PFSK-1 (cell line): ENCODE data around the gene CD28.

Experiments used
- POLR2AphosphoS5 ChIP-seq: IDR thresholded peaks from 2 replicates; pipeline ENCODE4 v1.6.1; 2012; ENCODE audit warnings: low read depth, mild to moderate bottlenecking, control low read depth, low read length, moderate library complexity
- TAF1 ChIP-seq: IDR thresholded peaks from 2 replicates; pipeline ENCODE4 v1.6.1; 2012; ENCODE audit warnings: low read length, control low read depth, borderline replicate concordance; ENCODE audit not compliant: insufficient read depth
- TF ChIP-seq, protein P1 (sequence below), 2 experiments: IDR thresholded peaks; 2 replicates each; pipeline versions ENCODE4 v1.6.1 to v1.8.0; 2011 to 2012; ENCODE audit warnings: low read depth in 2 of 2, low read length in 2 of 2, control low read depth in 1 of 2, inconsistent platforms in 1 of 2, mild to moderate bottlenecking in 1 of 2, moderate library complexity in 1 of 2; ENCODE audit not compliant: insufficient read depth in 1 of 2

DNA sequence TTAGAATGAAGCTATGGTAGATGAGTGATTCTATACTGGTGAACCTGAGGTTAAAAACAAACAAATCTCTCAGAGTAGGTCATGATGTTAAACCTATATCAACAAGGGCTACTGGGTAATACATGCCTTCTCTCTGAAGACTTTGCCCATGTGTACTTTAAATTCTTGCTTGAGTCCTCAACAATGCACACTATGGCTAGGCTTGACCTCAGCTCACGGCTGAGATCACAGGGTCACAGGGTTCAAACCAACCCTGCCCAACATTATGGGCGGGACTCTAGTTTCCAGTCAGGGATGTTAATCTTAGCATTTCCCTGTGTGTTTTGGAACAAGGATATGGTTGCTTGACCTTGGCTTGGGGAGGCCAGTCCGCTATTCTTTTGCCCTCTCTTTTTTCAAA, 7.7 kb downstream of the CD28 start:
- no peak for TF ChIP-seq POLR2AphosphoS5
- no peak for TF ChIP-seq TAF1
- TF ChIP-seq, protein P1, sequence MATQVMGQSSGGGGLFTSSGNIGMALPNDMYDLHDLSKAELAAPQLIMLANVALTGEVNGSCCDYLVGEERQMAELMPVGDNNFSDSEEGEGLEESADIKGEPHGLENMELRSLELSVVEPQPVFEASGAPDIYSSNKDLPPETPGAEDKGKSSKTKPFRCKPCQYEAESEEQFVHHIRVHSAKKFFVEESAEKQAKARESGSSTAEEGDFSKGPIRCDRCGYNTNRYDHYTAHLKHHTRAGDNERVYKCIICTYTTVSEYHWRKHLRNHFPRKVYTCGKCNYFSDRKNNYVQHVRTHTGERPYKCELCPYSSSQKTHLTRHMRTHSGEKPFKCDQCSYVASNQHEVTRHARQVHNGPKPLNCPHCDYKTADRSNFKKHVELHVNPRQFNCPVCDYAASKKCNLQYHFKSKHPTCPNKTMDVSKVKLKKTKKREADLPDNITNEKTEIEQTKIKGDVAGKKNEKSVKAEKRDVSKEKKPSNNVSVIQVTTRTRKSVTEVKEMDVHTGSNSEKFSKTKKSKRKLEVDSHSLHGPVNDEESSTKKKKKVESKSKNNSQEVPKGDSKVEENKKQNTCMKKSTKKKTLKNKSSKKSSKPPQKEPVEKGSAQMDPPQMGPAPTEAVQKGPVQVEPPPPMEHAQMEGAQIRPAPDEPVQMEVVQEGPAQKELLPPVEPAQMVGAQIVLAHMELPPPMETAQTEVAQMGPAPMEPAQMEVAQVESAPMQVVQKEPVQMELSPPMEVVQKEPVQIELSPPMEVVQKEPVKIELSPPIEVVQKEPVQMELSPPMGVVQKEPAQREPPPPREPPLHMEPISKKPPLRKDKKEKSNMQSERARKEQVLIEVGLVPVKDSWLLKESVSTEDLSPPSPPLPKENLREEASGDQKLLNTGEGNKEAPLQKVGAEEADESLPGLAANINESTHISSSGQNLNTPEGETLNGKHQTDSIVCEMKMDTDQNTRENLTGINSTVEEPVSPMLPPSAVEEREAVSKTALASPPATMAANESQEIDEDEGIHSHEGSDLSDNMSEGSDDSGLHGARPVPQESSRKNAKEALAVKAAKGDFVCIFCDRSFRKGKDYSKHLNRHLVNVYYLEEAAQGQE (IDR thresholded peaks at IDR 0.05; ENCODE audit: insufficient read depth in 1 of 2, low read depth in 2 of 2, low read length in 2 of 2): no peak
